HEK293 (cell line): ENCODE measurements around the gene ANKRD52.

ENCODE experiments used
- HOXA7 ChIP-seq: sonication (generic); formaldehyde crosslinking; IDR thresholded peaks from 2 replicates; pipeline ENCODE4 v1.8.1; 2022; ENCODE audit warnings: missing genetic modification reagents, borderline replicate concordance
- PRDM1 ChIP-seq: fragments of 450-650 bp; formaldehyde crosslinking; IDR thresholded peaks from 2 replicates; pipeline ENCODE4; 2016; ENCODE audit warnings: missing biosample characterization, missing genetic modification characterization
- SCRT1 ChIP-seq: fragments of 450-650 bp; formaldehyde crosslinking; IDR thresholded peaks from 2 replicates; pipeline ENCODE4 v1.5.1; 2016; ENCODE audit warnings: missing biosample characterization, missing genetic modification characterization, borderline replicate concordance
- TCF7L2 ChIP-seq: IDR thresholded peaks from 2 replicates; pipeline ENCODE4 v1.6.1; 2011; ENCODE audit warnings: low read depth, mild to moderate bottlenecking, inconsistent platforms, low read length, moderate library complexity, borderline replicate concordance
- ZBTB1 ChIP-seq: fragments of 450-650 bp; formaldehyde crosslinking; IDR thresholded peaks from 2 replicates; pipeline ENCODE4 v1.5.1; 2016; ENCODE audit warnings: missing biosample characterization, missing genetic modification characterization
- ZBTB48 ChIP-seq: fragments of 450-650 bp; formaldehyde crosslinking; IDR thresholded peaks from 2 replicates; pipeline ENCODE4 v1.5.1; 2016; ENCODE audit warnings: missing biosample characterization, missing genetic modification characterization
- ZFHX2 ChIP-seq: fragments of 450-650 bp; formaldehyde crosslinking; conservative IDR thresholded peaks from 2 replicates; pipeline ENCODE4 v1.5.1; 2016; ENCODE audit warnings: missing biosample characterization, missing genetic modification characterization
- ZNF174 ChIP-seq: fragments of 450-650 bp; formaldehyde crosslinking; IDR thresholded peaks from 2 replicates; pipeline ENCODE4 v1.5.0; 2017; ENCODE audit warnings: missing biosample characterization, mild to moderate bottlenecking, missing genetic modification characterization
- ZNF175 ChIP-seq: fragments of 450-650 bp; formaldehyde crosslinking; IDR thresholded peaks from 2 replicates; pipeline ENCODE4 v1.5.1; 2016; ENCODE audit warnings: missing biosample characterization, missing genetic modification characterization
- ZNF223 ChIP-seq: fragments of 450-650 bp; formaldehyde crosslinking; IDR thresholded peaks from 2 replicates; pipeline ENCODE4 v1.5.1; 2016; ENCODE audit warnings: missing biosample characterization, missing genetic modification characterization
- ZNF404 ChIP-seq: fragments of 450-650 bp; formaldehyde crosslinking; IDR thresholded peaks from 2 replicates; pipeline ENCODE4 v1.5.1; 2017; ENCODE audit warnings: missing biosample characterization, missing genetic modification characterization
- ZNF560 ChIP-seq: fragments of 450-650 bp; formaldehyde crosslinking; IDR thresholded peaks from 2 replicates; pipeline ENCODE4 v1.5.1; 2017; ENCODE audit warnings: missing biosample characterization, missing genetic modification characterization, borderline replicate concordance
- ZNF571 ChIP-seq: fragments of 450-650 bp; formaldehyde crosslinking; IDR thresholded peaks from 2 replicates; pipeline ENCODE4 v1.5.0; 2017; ENCODE audit warnings: missing biosample characterization, missing genetic modification characterization
- ZNF585B ChIP-seq: fragments of 450-650 bp; formaldehyde crosslinking; IDR thresholded peaks from 2 replicates; pipeline ENCODE4 v1.5.1; 2016; ENCODE audit warnings: missing biosample characterization, missing genetic modification characterization
- ZNF629 ChIP-seq: fragments of 450-650 bp; formaldehyde crosslinking; IDR thresholded peaks from 2 replicates; pipeline ENCODE4 v1.5.1; 2017; ENCODE audit warnings: missing biosample characterization, missing genetic modification characterization
- ZNF837 ChIP-seq: fragments of 450-650 bp; formaldehyde crosslinking; IDR thresholded peaks from 2 replicates; pipeline ENCODE4 v1.5.1; 2016; ENCODE audit warnings: missing biosample characterization, missing genetic modification characterization
- TF ChIP-seq, protein P1 (sequence below): fragments of 450-650 bp; formaldehyde crosslinking; conservative IDR thresholded peaks from 2 replicates; pipeline ENCODE4 v1.5.1; 2016; ENCODE audit warnings: low read depth, missing biosample characterization, missing genetic modification characterization
- TF ChIP-seq, protein P2 (sequence below): fragments of 450-650 bp; formaldehyde crosslinking; IDR thresholded peaks from 2 replicates; pipeline ENCODE4 v1.5.1; 2017; ENCODE audit warnings: missing biosample characterization, mild to moderate bottlenecking, missing genetic modification characterization, moderate library complexity
- TF ChIP-seq, protein P3 (sequence below): fragments of 450-650 bp; formaldehyde crosslinking; IDR thresholded peaks from 2 replicates; pipeline ENCODE4 v1.5.1; 2017; ENCODE audit warnings: missing biosample characterization, missing genetic modification characterization
- TF ChIP-seq, protein P4 (sequence below): fragments of 450-650 bp; formaldehyde crosslinking; IDR thresholded peaks from 2 replicates; pipeline ENCODE4 v1.5.1; 2016; ENCODE audit warnings: missing biosample characterization, missing genetic modification characterization
- TF ChIP-seq, protein P5 (sequence below): fragments of 450-650 bp; formaldehyde crosslinking; IDR thresholded peaks from 2 replicates; pipeline ENCODE4 v1.5.1; 2016; ENCODE audit warnings: missing biosample characterization, missing genetic modification characterization
- TF ChIP-seq, protein P6 (sequence below): fragments of 450-650 bp; formaldehyde crosslinking; IDR thresholded peaks from 2 replicates; pipeline ENCODE4 v1.5.1; 2016; ENCODE audit warnings: missing biosample characterization, missing genetic modification characterization, borderline replicate concordance

ANKRD52 gene

DNA sequence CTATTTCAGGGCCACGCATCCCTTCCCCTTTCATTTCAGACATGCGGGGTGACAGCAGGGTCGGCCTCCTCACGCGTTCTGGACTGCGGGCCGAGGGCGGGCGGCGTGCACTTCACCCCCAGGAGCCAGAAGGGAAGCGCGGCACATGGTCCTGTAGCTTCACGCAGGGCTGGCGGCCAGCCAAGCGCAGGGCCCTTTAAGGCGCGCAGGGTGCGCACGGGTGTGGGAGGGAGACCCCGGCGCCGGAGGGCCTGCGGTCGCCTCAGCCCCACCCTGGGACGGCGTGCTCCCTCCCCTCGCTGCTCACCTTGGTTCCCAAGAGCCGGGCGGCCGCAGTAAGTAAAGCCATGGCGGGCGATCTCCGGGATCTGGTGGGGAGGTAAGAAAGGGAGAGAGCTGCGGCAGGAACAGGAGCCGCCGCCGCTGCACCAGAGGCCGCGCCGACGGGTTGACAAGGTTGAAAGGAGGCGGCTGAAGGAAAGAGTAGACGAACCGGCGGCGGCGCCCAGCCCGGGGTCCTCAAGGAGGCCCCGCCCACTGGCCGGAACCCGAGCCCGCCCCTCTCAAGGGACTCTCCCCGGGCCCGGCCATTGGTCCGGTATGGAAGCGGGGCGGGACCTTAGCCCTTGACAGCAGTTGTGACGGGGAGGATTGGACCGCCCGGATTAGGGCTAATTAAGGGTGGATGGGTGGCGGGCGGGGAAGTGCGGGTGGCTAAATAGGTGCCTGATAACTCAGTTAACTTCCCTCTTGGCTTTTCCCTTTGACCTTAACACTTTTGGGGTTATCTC lies 41.9 kb upstream of the ANKRD52 start, which contains the start of gene CS (continued):
- TF ChIP-seq, protein P1, sequence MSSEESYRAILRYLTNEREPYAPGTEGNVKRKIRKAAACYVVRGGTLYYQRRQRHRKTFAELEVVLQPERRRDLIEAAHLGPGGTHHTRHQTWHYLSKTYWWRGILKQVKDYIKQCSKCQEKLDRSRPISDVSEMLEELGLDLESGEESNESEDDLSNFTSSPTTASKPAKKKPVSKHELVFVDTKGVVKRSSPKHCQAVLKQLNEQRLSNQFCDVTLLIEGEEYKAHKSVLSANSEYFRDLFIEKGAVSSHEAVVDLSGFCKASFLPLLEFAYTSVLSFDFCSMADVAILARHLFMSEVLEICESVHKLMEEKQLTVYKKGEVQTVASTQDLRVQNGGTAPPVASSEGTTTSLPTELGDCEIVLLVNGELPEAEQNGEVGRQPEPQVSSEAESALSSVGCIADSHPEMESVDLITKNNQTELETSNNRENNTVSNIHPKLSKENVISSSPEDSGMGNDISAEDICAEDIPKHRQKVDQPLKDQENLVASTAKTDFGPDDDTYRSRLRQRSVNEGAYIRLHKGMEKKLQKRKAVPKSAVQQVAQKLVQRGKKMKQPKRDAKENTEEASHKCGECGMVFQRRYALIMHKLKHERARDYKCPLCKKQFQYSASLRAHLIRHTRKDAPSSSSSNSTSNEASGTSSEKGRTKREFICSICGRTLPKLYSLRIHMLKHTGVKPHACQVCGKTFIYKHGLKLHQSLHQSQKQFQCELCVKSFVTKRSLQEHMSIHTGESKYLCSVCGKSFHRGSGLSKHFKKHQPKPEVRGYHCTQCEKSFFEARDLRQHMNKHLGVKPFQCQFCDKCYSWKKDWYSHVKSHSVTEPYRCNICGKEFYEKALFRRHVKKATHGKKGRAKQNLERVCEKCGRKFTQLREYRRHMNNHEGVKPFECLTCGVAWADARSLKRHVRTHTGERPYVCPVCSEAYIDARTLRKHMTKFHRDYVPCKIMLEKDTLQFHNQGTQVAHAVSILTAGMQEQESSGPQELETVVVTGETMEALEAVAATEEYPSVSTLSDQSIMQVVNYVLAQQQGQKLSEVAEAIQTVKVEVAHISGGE (tag by site-specific recombination) = peak; percentile 42
- TF ChIP-seq HOXA7 (CRISPR knock-in tag) = no peak
- no peak for TF ChIP-seq SCRT1 (tag by site-specific recombination)
- TF ChIP-seq TCF7L2 = no peak
- no peak for TF ChIP-seq ZNF223 (tag by site-specific recombination)
- TF ChIP-seq, protein P2, sequence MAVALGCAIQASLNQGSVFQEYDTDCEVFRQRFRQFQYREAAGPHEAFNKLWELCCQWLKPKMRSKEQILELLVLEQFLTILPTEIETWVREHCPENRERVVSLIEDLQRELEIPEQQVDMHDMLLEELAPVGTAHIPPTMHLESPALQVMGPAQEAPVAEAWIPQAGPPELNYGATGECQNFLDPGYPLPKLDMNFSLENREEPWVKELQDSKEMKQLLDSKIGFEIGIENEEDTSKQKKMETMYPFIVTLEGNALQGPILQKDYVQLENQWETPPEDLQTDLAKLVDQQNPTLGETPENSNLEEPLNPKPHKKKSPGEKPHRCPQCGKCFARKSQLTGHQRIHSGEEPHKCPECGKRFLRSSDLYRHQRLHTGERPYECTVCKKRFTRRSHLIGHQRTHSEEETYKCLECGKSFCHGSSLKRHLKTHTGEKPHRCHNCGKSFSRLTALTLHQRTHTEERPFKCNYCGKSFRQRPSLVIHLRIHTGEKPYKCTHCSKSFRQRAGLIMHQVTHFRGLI (tag by site-specific recombination) = peak; percentile 59; the same call in 1 of the 2 replicates
- no peak for TF ChIP-seq ZNF404
- no peak for TF ChIP-seq ZNF175 (tag by site-specific recombination)
- TF ChIP-seq ZNF585B (tag by site-specific recombination) = no peak
- no peak for TF ChIP-seq ZNF174
- no peak for TF ChIP-seq ZNF571 (tag by site-specific recombination)
- TF ChIP-seq, protein P3, sequence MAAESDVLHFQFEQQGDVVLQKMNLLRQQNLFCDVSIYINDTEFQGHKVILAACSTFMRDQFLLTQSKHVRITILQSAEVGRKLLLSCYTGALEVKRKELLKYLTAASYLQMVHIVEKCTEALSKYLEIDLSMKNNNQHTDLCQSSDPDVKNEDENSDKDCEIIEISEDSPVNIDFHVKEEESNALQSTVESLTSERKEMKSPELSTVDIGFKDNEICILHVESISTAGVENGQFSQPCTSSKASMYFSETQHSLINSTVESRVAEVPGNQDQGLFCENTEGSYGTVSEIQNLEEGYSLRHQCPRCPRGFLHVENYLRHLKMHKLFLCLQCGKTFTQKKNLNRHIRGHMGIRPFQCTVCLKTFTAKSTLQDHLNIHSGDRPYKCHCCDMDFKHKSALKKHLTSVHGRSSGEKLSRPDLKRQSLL = peak; percentile 43; the same call in 1 of the 2 replicates
- TF ChIP-seq PRDM1 = no peak
- no peak for TF ChIP-seq ZNF837 (tag by site-specific recombination)
- TF ChIP-seq ZBTB48 (tag by site-specific recombination) = peak; percentile 74
- TF ChIP-seq ZNF560 = no peak
- TF ChIP-seq, protein P4, sequence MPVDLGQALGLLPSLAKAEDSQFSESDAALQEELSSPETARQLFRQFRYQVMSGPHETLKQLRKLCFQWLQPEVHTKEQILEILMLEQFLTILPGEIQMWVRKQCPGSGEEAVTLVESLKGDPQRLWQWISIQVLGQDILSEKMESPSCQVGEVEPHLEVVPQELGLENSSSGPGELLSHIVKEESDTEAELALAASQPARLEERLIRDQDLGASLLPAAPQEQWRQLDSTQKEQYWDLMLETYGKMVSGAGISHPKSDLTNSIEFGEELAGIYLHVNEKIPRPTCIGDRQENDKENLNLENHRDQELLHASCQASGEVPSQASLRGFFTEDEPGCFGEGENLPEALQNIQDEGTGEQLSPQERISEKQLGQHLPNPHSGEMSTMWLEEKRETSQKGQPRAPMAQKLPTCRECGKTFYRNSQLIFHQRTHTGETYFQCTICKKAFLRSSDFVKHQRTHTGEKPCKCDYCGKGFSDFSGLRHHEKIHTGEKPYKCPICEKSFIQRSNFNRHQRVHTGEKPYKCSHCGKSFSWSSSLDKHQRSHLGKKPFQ (tag by site-specific recombination) = no peak
- TF ChIP-seq ZNF629 (tag by site-specific recombination) = no peak; the same call in 1 of the 2 replicates
- TF ChIP-seq, protein P5, sequence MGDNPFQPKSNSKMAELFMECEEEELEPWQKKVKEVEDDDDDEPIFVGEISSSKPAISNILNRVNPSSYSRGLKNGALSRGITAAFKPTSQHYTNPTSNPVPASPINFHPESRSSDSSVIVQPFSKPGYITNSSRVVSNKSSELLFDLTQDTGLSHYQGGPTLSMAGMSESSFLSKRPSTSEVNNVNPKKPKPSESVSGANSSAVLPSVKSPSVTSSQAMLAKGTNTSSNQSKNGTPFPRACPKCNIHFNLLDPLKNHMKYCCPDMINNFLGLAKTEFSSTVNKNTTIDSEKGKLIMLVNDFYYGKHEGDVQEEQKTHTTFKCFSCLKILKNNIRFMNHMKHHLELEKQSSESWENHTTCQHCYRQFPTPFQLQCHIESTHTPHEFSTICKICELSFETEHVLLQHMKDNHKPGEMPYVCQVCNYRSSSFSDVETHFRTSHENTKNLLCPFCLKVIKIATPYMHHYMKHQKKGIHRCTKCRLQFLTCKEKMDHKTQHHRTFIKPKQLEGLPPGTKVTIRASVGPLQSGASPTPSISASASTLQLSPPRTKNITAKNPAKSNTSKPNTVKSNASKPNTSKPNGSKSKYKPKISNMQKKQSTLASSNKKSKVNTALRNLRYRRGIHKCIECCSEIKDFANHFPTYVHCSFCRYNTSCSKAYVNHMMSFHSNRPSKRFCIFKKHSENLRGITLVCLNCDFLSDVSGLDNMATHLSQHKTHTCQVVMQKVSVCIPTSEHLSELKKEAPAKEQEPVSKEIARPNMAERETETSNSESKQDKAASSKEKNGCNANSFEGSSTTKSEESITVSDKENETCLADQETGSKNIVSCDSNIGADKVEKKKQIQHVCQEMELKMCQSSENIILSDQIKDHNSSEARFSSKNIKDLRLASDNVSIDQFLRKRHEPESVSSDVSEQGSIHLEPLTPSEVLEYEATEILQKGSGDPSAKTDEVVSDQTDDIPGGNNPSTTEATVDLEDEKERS (tag by site-specific recombination) = no peak
- peak; percentile 84 for TF ChIP-seq ZFHX2
- TF ChIP-seq ZBTB1 (tag by site-specific recombination) = no peak; the same call in 1 of the 2 replicates
- TF ChIP-seq, protein P6, sequence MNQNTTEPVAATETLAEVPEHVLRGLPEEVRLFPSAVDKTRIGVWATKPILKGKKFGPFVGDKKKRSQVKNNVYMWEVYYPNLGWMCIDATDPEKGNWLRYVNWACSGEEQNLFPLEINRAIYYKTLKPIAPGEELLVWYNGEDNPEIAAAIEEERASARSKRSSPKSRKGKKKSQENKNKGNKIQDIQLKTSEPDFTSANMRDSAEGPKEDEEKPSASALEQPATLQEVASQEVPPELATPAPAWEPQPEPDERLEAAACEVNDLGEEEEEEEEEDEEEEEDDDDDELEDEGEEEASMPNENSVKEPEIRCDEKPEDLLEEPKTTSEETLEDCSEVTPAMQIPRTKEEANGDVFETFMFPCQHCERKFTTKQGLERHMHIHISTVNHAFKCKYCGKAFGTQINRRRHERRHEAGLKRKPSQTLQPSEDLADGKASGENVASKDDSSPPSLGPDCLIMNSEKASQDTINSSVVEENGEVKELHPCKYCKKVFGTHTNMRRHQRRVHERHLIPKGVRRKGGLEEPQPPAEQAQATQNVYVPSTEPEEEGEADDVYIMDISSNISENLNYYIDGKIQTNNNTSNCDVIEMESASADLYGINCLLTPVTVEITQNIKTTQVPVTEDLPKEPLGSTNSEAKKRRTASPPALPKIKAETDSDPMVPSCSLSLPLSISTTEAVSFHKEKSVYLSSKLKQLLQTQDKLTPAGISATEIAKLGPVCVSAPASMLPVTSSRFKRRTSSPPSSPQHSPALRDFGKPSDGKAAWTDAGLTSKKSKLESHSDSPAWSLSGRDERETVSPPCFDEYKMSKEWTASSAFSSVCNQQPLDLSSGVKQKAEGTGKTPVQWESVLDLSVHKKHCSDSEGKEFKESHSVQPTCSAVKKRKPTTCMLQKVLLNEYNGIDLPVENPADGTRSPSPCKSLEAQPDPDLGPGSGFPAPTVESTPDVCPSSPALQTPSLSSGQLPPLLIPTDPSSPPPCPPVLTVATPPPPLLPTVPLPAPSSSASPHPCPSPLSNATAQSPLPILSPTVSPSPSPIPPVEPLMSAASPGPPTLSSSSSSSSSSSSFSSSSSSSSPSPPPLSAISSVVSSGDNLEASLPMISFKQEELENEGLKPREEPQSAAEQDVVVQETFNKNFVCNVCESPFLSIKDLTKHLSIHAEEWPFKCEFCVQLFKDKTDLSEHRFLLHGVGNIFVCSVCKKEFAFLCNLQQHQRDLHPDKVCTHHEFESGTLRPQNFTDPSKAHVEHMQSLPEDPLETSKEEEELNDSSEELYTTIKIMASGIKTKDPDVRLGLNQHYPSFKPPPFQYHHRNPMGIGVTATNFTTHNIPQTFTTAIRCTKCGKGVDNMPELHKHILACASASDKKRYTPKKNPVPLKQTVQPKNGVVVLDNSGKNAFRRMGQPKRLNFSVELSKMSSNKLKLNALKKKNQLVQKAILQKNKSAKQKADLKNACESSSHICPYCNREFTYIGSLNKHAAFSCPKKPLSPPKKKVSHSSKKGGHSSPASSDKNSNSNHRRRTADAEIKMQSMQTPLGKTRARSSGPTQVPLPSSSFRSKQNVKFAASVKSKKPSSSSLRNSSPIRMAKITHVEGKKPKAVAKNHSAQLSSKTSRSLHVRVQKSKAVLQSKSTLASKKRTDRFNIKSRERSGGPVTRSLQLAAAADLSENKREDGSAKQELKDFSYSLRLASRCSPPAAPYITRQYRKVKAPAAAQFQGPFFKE (tag by site-specific recombination) = no peak
